Epithelial cell of proximal tubule (primary cell): Measurements from ENCODE around the gene UNC80. TPM values are rescaled to one million over a fixed set of nuclear protein-coding genes. Genes with fewer than 3 reads are reported as not detected.

Experiments
- DNase-seq: peaks from one replicate; pipeline ENCODE4 v3.0.0-alpha.2; 2011; ENCODE audit warnings: low read depth
- H3K4me3 ChIP-seq: 2 replicates; pipeline ENCODE4 v1.5.1; 2011; ENCODE audit warnings: low read depth, mild to moderate bottlenecking, low read length
- CTCF ChIP-seq: conservative IDR thresholded peaks from 2 replicates; pipeline ENCODE4 v1.5.1; 2012; ENCODE audit warnings: low read depth, mild to moderate bottlenecking, low read length
- total RNA-seq: library from RNA; depleted of rRNA; stranded (reverse); fragments of >200 nt; gene quantifications from 2 replicates; pipeline ENCODE4 v1.2.3, GENCODE V29; 2015

Gene UNC80
- total RNA-seq, 1 donor from 2014 or later = not detected

GRCh38 chr2:209805351-209805750, 33.7 kb downstream of the UNC80 start:
- TF ChIP-seq CTCF = no peak
- H3K4me3 ChIP-seq = no peak overlapping the region
- DNase-seq = no peak

GRCh38 chr2:209806318-209806717, 34.7 kb downstream of the UNC80 start:
- TF ChIP-seq CTCF = no peak
- no peak overlapping the region for H3K4me3 ChIP-seq
- DNase-seq = no peak

GRCh38 chr2:209808521-209808920, 36.9 kb downstream of the UNC80 start:
- no peak overlapping the region for H3K4me3 ChIP-seq
- DNase-seq = no peak
- no peak for TF ChIP-seq CTCF

- TF ChIP-seq CTCF = no peak
- DNase-seq = no peak
- H3K4me3 ChIP-seq = no peak overlapping the region
Measured at GRCh38 chr2:209809256-209809655, 37.6 kb downstream of the UNC80 start.

- H3K4me3 ChIP-seq = no peak overlapping the region
- TF ChIP-seq CTCF = no peak
- no peak for DNase-seq
Measured at GRCh38 chr2:209817844-209818271, 46.2 kb downstream of the UNC80 start.

- TF ChIP-seq CTCF = no peak
- DNase-seq = no peak
- H3K4me3 ChIP-seq = no peak overlapping the region
Measured at GRCh38 chr2:209818939-209819338, 47.3 kb downstream of the UNC80 start.

- DNase-seq = no peak
- no peak for TF ChIP-seq CTCF
- no peak overlapping the region for H3K4me3 ChIP-seq
Measured at GRCh38 chr2:209821806-209822205, 50.2 kb downstream of the UNC80 start.
